HG02885 (cell line): Measurements from ENCODE around the gene GRID2.
"Not testable (repeated sequence)": the region's sequence is repeated elsewhere in the genome, so short reads cannot be mapped to it uniquely, and the experiment has no call there.

ENCODE experiments used
- ATAC-seq: cut with Tn5 transposase; IDR thresholded peaks from one replicate; pipeline ENCODE4 v1.9.1; 2021; ENCODE audit warnings: mild to moderate bottlenecking; ENCODE audit not compliant: unreplicated experiment, poor library complexity

Gene GRID2

GRCh38 chr4:92303621-92304027 is at the start of gene GRID2:
TSS of gene GRID2 (plus strand) at chr4:92303966.
- no peak for ATAC-seq

- ATAC-seq = no peak
These were observed 49.6 kb upstream of the GRID2 start for GRCh38 chr4:92253986-92254671.

- ATAC-seq = no peak
These were observed 48.9 kb upstream of the GRID2 start for GRCh38 chr4:92254767-92255442.

GRCh38 chr4:92255920-92256244 is 47.9 kb upstream of the GRID2 start:
- no peak for ATAC-seq

- no peak for ATAC-seq
These were observed 45.6 kb upstream of the GRID2 start for GRCh38 chr4:92257931-92258857.

GRCh38 chr4:92261256-92261655 is 42.5 kb upstream of the GRID2 start:
- no peak for ATAC-seq

GRCh38 chr4:92262371-92262770 is 41.4 kb upstream of the GRID2 start:
- no peak for ATAC-seq

- no peak for ATAC-seq
These were observed 40.8 kb upstream of the GRID2 start for GRCh38 chr4:92263010-92263409.

GRCh38 chr4:92263575-92263974 is 40.2 kb upstream of the GRID2 start:
- no peak for ATAC-seq

GRCh38 chr4:92264163-92264562 is 39.6 kb upstream of the GRID2 start:
- ATAC-seq = no peak

- ATAC-seq = no peak
These were observed 38.7 kb upstream of the GRID2 start for GRCh38 chr4:92265021-92265420.

GRCh38 chr4:92265798-92266197 is 38.0 kb upstream of the GRID2 start:
- ATAC-seq = no peak

GRCh38 chr4:92266521-92266920 is 37.2 kb upstream of the GRID2 start:
- no peak for ATAC-seq

- ATAC-seq = no peak
These were observed 35.1 kb upstream of the GRID2 start for GRCh38 chr4:92268642-92269041.

- ATAC-seq = no peak
These were observed 32.9 kb upstream of the GRID2 start for GRCh38 chr4:92270908-92271307.

- not testable (repeated sequence) for ATAC-seq
These were observed 32.2 kb upstream of the GRID2 start for GRCh38 chr4:92271551-92271950.

GRCh38 chr4:92277057-92277881 is 26.5 kb upstream of the GRID2 start:
- not testable (repeated sequence) for ATAC-seq

- ATAC-seq = no peak
These were observed 24.5 kb upstream of the GRID2 start for GRCh38 chr4:92279296-92279695.

- no peak for ATAC-seq
These were observed 4.6 kb upstream of the GRID2 start for GRCh38 chr4:92299152-92299551.

GRCh38 chr4:92304121-92304520 is 355 bp downstream of the GRID2 start:
- ATAC-seq = no peak
